HuH-7 (cell line): ENCODE results near the gene COBLL1.

ENCODE experiments used
- DNase-seq: peaks from one replicate; pipeline ENCODE4 v3.0.0; 2011; ENCODE audit warnings: low spot score

Gene COBLL1

DNA sequence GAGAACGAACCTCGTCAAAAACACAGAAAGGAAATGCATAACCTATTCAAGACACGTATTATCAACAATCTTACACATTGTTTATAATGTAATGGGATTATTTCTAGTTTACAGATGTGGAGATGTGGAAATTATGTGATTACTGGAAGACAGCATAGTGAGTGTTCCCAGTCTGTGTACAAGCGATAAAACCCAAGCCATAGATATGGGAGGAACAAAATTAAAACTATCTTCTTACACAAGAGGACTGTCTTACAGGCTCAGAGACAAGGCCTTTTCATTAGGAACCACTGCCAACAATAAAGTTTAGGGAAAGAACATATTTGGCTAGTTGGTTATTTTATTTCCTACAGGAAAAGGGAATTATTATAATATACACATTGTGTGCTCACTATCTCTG, 20.3 kb downstream of the COBLL1 start:
- DNase-seq: no peak

DNA sequence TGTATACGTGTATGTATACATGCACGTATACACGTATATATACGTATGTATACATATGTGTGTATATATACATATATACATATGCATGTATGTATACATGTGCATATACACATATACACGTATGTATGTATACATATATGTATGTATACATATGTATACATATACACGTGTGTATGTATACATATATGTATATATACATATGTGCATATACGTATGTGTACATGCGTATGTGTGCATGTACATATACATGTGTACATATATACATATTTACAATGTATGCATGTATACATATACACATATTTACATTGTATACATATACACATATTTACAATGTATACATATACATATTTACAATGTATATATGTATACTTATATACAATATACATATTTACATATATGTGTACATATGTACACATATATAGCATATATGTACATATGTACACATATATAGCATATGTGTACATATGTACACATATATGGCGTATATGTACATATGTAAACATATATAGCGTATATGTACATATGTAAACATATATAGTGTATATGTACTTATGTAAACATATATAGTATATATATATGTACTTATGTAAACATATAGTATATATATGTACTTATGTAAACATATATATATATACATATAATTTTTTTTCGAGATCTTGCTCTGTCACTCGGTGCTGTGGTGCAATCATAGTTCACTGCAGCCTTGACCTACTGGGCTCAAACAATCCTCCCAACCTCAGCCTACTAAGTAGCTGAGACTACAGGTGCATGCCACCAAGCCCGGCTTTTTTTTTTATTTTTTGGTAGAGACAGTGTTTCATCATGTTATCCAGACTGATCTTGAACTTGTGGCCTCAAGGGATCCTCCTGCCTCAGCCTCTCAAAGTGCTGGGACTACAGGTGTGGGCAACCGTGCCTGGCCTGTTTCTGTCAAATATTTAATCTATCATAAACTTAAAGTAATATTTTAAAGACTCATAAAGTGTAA, 23.2 kb downstream of the COBLL1 start:
- no peak for DNase-seq

DNA sequence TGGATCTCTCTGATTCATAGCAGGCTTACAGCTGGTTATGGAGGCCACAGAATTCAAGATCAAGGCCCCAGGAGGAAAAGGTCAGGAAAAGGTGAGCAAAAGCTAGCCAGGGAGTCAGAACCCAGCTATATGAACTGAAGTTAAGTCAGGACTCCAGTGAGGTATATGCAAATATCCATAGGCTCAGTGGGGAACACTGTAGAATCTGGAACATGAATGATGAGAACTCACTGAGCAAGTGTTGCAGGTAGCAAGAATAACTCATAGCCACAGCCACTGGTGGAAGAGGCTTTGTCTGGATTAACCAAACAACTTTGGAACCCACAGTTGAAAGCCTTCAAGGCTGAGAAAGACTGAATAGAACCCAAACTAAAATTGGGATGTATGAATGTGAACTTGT, 24.7 kb downstream of the COBLL1 start:
- no peak for DNase-seq

GRCh38 chr2:164816046-164816445, 25.6 kb downstream of the COBLL1 start:
- no peak for DNase-seq

GRCh38 chr2:164815071-164815793, 26.4 kb downstream of the COBLL1 start:
- DNase-seq: no peak

DNA sequence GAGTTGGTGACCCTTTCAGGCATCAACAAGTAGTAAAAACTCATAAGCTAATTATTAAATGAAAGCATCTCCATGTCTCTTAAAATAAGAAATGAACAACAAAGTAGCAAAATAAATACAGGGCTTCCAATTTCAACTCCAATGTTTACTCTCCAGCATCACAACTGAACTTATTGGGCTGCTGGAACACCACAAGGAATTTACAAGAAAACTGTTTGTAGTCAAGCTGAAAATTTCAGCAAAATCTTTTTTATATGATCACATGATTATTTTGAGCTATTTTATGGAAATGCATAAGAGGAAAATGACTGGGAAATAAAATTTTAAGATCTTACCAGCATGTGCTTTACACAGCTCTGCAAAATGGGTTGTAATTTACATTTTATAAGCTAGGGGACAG, 28.1 kb downstream of the COBLL1 start:
- no peak for DNase-seq

GRCh38 chr2:164812378-164812777, 29.2 kb downstream of the COBLL1 start:
- no peak for DNase-seq

- DNase-seq: no peak
These were observed 29.8 kb downstream of the COBLL1 start for GRCh38 chr2:164811819-164812218.

DNA sequence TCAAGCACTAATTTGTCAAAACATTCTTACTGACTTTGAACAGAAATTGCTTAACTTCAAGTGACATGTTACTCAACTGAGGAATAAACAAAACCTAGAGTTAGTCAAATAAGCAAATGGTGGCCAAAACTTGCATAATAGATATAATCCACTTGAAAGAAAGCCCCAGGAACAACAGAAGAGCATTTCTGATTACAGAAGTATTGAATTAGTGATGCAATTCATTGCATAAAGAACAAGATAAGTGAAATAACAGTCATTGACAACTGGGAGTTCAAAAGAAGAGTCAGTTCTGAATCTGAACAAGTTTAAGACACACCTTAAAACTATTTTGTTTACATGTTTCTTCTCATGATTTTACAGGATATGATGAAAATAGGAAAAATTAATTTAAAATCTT, 30.8 kb downstream of the COBLL1 start:
- DNase-seq: peak; percentile 60

- no peak for DNase-seq
These were observed 32.8 kb downstream of the COBLL1 start for GRCh38 chr2:164808776-164809175.

GRCh38 chr2:164803776-164804466, 37.7 kb downstream of the COBLL1 start:
- DNase-seq: no peak

GRCh38 chr2:164802095-164802707, 39.4 kb downstream of the COBLL1 start:
- DNase-seq: no peak

DNA sequence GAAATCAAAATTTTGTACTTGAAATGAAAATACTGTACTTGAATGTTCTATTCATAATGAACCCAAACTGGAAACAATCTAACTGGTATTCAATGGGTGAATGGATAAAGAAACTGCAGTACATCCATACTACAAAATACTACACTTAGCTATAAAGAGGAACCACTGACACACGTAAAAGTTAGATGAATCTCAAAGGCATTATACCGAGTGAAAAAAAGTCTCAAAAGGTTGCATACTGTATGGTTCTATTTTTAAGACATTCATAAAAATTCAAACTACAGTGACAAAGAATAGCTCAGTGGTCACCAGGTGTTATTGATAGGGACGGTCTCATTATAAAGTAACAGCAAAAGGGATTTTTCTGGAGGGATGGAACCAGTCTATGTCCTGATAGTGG, 41.1 kb downstream of the COBLL1 start:
- no peak for DNase-seq

DNA sequence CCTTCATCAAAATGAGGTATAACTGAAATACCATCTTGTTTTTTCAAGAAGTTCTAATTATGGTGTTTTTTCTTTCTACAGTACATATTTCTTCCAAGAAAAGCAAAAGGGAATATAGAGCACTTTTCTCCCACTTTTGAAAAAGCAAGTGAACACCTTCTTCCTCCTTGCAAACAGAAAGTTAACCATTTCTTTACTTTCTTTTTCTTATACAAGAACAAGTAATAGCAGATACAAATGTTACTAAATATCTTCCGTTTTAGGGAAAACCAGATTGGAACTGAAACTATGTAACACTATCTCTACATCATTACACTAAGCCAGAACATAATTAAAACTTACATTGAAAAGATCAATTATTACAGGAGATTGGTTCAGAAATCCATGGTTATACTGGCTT, 44.0 kb downstream of the COBLL1 start:
- no peak for DNase-seq

DNA sequence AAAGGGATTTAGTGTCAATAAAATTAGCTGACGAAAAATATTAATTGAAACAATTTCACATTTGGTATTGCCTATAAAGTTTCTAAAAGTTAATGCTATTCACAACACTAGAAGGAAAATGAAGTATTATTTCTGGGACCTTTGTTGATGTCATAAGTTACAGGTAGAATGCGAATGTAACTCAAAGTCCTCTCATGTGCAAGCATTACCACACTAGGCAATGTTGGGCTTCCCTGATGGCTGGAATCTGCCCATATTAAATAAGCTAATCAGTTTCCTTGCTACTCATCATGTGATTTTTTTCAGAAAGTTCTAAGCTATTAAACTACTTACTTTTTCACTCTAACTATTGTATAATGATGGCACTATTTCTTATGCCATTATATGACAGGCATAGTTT, 44.6 kb downstream of the COBLL1 start:
- no peak for DNase-seq

DNA sequence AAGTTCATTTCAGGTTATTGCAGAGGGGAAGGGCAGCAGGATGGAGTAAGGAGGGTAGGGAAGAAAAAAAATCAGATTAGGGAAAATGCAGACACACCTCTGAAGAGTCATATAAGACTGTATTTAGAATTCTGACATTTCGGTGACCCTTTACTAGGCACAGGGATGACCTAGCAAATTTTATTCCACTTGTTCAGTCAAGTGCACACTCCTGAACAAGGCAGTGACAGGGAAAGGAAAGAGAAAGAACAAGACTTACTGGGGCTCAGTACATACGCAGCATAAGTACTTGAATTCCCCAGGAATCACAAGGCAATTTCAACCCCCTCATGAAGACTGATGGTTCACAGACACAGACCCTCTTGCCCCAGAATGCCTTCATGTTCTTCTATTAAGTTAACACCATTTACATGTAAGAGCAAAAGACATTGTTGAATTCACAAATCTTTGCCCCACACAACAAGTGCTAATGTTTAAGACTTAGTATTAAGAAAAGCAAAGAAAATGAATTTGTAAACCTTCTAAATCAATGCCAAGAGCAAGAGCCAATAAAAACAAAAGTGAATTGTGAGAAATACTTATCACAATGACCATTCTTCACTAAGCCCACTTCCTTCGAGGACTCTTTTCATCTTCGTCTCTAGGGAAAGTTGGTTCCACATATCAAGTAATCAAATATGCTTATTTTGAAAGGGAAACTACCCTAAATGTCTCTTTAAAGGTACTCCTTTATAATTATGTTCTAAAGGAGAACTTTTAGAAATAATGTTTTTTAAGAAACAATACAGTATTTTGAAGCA, 47.0 kb downstream of the COBLL1 start:
- no peak for DNase-seq

- DNase-seq: no peak
These were observed 47.6 kb downstream of the COBLL1 start for GRCh38 chr2:164794016-164794415.

DNA sequence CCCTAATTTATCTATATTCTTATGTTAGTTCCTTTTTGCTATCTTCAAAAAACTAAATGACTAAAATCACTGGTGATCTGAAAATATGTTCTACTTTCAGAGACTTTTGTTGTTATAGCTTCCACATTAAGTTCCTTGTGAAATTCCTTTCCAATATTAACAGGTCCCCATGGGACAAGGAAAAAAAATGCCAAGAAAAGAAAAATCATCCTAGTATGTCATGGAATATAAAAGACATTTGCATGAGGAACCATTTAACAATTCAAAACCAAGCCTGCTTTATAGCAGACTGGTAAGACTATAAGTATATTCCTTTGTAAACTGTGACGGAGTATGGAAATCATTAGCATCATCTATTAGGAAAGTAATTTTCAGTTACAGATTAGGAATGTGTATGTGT, 48.1 kb downstream of the COBLL1 start:
- DNase-seq: no peak

DNA sequence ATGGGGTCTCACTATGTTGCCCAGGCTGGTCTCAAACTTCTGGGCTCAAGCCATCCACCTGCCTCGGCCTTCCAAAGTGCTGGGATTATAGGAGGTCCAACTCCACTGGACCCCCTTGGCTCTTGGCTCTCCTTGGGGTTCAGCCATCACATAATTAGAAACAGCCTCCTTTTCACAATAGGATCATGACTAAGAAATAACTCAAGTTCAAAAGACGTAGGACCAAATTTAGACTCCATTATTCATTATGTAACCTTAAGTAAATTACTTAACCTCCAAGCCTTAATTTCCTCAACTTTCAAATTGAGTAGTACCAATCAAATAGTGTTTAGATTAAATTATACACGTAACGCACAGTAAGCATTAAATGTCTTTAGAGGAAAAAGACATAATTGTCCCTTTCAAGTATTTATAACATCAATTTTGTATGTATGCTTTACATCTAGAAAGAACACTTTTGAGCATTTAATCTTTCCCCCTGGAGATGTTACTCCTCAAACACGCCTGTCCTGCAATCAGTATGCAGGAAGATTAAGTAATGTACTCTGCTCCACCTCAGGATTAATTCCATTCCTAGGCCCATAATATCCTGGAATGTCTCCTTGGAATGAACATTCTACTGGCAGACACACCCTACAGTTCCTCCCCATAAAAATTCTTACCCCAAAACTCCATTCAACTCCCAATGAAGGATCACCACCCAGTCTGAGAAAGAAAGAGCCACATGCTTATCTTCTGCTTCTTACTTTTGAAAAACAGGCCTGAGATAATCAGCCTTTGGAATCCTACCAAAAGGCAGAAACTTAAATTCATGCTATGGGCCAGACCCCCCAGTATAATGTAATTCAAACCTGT, 49.1 kb downstream of the COBLL1 start:
- no peak for DNase-seq

DNA sequence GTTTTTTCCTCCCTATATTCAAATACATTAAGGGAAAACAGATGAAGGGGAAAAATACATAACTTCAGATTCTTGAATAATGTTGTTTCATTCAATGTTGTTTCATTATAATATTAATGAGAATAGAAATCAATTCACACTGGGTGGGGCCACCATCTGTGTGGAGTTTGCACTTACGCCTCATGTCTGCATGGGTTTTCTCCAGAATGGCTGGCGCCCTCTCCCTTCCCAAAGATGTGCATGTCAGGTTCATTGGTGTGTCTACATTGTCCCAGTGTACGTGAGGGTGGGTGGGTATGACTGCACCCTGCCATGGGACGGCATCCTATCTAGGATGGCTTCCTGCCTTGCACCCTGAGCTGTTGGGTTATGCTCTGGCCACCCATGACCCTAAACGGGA, 51.7 kb downstream of the COBLL1 start:
- DNase-seq: no peak
